Activated CD8-positive, alpha-beta memory T cell treated with anti-CD3 and anti-CD28 coated beads for 4 hours (primary cell): Measurements from ENCODE around the gene KCNJ3.

ENCODE experiments used
- DNase-seq, 2 donors: peaks; one replicate each; pipeline ENCODE4 v3.0.0-alpha.2; 2020; ENCODE audit warnings: low read depth in 2 of 2

Gene KCNJ3, protein sequence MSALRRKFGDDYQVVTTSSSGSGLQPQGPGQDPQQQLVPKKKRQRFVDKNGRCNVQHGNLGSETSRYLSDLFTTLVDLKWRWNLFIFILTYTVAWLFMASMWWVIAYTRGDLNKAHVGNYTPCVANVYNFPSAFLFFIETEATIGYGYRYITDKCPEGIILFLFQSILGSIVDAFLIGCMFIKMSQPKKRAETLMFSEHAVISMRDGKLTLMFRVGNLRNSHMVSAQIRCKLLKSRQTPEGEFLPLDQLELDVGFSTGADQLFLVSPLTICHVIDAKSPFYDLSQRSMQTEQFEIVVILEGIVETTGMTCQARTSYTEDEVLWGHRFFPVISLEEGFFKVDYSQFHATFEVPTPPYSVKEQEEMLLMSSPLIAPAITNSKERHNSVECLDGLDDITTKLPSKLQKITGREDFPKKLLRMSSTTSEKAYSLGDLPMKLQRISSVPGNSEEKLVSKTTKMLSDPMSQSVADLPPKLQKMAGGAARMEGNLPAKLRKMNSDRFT

DNA sequence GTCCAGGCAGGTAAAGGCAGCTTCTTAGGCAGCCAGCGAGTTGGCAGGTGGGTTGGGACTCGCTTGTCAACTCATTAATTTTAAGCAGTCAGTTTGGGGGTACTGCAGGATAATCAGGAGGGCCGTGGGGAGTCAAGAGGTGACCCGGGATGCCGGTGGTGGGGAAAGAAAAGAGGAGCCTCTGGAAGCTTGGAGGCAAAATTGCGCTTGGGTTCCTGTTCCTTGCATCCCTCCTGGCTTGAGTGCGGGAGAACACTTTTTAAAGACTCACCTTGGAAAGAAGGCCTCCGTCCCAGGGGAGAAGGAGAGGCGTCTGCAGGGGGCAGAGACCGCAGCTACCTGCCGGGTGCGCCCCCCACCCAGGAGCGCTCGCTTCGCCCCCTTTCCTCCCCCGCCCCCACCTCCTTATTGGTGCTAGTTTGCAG is at the start of gene KCNJ3:
Gene KCNJ3 (plus strand): TSS at position 400 of the 425 bp plus-strand sequence. CDS start 81 bp downstream, outside the sequence.
- no peak for DNase-seq

DNA sequence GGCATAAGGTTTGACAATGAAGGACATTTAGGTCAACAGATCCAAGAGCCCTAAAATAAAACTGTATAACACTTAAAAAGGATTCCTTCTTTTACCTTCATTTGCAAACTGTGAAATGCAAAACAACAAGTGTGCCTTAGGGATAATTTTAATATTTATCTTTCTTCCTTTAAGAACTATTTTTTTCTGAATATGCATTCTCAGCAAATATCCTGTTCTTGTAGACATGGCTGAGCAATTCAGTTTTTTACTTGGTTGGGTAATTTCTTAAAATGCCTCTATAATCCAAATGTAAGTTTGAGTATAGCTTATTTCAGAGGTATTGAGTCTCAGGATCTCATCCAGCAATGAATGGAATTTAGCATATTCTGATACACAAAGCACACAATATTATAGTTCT is 43.0 kb upstream of the KCNJ3 start:
- no peak for DNase-seq

DNA sequence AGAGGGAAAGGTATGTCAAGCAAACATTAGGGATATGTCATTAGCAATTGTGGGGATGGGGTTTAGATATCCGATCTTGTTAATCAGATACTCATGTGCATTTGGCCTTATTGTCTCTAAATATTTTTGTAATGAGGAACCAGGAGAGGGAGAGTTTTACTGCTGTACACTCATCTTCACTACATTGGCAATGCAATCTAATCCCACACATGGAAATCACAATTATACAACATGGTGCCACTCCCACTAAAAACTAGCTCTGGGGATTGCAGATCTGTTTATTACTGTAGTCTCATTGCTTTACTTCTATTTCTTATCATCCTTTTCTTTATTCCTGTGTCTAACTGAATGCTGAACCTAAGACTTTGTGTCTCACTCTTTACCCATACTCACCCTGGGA is 39.6 kb upstream of the KCNJ3 start:
- no peak for DNase-seq

DNA sequence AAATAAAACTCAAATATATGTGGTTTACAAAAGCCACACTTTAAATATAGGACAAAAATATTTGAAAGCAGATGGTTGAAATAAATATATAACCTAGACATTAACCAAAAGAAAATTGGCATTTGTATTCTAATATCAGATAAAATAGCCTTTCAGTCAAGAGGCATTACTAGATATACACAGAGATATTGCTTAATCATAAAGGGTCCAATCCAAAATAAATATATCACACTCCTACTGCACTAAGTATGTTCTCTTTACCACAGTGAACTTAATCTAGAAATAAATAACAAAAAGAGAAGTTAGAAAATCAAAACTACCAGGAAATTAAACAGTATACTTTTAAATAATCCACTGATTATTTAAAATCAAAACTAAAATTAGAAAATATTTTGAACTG is 34.2 kb upstream of the KCNJ3 start:
- DNase-seq, result no peak

DNA sequence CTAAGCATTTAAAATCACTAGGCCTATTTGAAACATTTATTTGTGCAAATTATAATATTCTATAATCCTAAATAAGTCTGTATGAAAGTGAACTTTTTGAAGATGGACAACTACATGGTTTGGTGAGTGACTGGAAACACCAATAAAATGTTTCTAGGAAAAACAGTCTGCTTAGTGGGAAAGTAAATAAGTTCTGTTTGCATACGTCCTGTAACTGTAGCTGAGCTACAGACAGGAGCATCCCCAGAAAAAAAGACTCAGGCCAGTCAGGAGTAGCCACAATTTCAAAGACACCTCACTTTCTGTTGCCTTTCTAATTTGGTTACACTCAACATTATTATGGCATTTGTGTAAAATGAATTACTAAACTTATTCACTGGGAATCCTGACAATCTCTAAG is 28.4 kb upstream of the KCNJ3 start:
- DNase-seq, result no peak

DNA sequence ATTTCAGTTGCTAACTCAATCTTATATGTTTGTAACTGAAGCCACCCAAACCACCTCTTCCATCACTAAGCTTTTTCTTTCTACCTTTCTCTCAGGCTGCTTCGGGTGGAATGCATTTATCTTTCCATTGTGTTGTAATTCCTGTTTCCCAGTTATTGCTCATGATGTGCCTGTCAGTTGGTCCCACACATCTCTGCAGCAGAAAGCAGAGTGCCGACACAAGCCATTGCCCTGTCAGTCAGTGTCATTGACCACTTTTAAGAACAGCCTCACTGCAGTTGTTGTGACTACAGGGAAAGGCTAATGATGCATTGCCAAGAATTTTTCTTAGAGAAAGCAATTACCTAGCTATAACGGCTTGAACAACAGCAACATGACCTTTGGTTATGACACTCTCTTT is 24.8 kb upstream of the KCNJ3 start:
- DNase-seq, result no peak

DNA sequence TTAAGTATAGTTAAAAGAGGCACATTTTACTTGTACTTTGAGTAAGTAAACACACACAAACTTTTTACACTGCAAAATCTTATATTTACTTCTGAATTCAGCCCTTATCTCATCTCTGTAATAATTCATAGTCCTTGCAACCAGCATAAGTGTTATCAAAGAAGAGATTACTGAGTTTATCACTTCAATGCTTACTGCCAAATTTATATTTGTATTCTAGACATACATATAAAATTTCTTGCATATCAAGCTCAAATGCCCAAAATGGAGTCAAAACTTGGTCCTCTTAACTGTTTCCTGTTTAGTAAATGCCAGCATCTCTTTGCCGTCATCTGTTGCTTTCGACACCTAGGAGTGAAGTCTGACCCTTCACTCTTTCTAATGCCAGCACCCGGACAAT is 21.1 kb upstream of the KCNJ3 start:
- DNase-seq, result no peak

DNA sequence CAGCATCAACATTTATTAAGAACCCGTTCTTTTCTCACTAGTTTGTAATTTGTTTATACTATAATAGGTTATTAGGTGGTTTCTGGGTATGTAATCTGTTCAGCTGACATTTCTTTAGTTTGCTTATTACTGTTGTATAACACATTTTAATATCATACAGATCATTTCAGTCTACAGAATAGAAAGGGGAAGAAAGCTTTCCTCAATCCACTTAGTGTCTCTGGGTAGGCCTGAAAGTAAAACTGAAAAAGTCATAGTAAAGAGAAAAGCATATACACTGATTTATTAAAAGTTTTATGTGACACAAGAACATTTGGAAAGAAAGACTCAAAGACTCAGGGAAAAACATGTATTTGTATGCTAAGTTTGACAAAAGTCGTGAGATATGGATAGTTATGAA is 16.8 kb upstream of the KCNJ3 start:
- no peak for DNase-seq

DNA sequence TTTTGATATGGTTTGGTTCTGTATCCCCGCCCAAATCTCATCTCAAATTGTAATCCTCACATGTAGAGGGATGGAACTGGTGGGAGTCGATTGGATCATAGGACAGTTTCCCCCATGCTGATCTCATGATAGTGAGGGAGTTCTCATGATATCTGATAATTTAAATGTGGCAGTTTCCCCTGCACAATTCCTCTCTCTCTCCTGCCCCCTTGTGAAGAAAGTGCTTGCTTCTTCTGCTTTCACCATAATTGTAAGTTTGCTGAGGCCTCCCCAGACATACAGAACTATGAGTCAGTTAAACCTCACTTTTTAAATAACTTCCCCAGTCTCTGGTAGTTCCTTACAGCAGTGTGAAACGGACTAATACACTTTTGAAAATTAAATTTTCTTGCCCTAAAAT is 12.3 kb upstream of the KCNJ3 start:
- DNase-seq, result no peak

DNA sequence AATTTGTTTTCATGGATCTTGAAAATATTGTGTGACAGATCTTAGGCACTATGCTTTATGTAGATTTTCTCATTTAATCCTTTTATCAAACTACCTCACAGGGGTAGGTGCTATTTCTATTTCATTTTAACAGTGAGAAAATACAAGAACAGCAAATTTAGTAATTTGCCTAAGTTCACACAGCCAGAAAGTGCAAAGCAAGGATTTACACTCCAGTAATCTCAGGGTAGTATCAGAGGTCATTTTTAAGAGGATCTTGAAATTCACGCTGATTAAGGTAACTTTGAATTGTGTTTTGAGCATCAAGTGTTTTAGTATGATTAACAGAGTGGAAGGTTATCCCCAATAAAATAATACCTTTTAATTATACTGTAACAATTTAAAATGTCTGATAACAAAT is 10.1 kb upstream of the KCNJ3 start:
- DNase-seq, result no peak

DNA sequence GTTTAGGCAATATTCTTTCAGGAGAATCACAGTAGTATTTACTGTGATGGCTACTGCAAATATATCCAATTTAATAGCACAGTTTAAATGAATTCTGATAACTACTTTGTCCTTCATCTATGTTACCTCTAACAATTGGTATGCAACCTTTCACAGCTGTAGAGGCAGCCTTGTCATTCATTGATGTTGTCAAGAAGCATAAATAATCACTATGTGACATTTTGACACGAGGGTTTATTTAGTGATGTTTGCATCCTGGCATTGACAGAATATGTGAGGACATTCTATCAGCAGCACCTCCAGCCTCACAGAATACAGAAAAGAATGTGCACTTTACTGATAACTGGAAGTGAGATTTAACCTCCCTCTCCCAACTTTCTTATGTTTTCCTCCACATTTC is 9.3 kb upstream of the KCNJ3 start:
- no peak for DNase-seq

DNA sequence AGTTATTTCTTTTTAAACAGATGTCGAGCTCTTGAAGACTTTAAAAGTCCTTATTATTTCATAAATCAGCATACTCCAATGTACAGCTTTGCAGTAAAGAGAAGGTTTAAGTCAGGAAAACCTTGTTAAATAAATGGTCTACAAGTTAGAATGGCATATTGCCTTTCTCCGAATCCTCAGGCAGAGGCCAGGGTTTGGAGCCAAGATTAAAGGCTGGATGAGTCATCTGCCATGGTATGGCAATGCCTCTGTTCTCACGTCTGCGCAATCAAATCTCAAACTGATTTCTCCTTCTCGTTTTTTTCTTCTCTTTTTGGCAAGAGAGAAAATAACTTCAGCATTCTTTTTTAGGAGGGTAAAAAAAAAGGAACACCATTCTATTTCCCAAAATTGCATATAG is 5.6 kb upstream of the KCNJ3 start:
- no peak for DNase-seq

DNA sequence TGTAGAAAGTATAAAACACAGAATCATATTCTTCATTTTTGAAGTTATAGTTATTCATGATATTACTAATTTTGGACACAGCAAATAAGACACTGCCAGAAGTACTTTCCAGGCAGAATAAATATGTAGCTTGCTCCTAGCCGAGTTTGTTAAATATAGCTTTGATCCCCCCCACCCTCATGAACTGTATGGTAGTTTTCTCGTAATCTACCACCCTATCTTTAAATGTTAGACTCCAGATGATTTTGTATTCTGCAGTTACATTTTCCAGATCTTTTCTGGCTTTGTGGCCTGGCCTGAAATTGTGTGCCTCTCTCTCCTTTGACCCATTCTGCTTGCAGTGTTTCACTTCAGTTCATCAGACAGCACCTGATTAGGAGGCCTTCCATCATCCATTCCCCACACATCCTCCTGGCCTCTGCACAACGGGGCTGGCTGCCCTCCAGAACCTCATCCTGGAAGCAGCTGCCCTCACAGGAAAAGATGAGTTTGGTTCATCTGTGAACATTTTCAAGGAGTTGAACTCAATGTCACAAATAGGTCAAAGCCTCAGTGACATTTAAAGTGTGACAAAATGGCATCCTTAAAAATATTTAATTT is 4.7 kb upstream of the KCNJ3 start:
- no peak for DNase-seq

DNA sequence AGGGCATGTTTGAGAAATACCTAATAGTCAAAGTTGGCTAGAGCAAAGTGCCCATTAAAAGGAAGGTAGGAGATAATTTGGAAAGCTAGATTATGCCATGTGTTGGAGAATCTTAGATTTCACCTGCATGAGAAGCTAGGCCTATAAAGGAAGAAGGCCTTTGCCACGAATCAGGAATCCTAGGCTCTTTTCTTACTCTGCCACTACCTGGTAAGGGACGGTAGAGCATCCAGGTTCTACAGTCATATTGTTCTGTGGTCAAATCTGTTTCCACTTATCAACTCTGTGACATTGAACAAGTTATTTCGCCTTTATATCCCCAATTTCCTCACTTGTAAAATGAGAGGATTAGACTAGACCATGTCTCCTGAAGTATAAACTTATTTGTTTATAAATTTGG is 3.6 kb upstream of the KCNJ3 start:
- DNase-seq, result no peak

DNA sequence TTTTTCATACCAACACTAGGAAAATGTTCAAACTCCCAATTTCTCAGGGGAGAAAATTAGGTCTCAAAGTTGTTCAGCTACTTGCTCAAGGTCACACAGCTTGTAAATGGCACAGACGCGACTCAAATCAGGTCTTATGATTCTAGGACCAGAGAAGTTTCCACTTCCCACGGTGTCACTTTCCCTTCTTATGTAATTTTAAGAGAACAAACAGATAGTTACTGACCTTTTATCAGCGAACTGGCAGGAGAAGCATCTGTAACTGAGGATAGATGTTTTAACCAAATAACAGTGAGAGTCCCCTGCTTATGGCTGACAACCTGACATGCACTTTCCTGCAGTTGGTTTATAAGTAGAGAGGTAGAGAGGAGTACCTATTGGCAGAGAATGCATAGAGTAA is 2.1 kb upstream of the KCNJ3 start:
- DNase-seq, result no peak

DNA sequence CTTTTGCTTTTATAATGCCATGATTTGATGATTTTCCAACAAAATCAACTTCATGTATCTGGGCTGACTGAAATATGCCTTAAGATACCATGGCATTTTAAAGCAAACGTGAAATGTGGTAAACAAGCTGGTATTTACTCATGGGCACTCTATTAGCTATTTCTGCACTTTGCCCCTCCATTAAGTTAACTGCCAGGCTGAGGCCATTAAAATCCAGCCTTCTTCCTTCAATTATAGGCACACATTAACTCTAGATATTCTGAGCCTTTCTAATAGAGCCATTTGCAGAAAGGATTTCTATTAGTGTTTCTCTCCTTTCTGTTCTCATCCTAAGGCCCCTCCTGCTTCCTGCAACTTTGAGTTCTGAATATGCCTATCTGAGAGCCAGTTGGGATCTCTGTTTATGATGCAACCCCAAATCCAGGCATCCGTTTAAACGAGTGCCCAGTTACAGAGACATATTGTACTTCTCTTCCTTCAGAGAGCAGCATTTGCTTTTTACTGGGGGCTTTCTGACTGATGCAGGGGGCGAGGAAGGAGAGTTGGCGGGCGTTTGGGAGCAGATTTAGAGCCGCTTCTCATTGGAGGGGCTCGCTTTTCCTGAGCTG is 1.6 kb upstream of the KCNJ3 start:
- DNase-seq, result no peak

DNA sequence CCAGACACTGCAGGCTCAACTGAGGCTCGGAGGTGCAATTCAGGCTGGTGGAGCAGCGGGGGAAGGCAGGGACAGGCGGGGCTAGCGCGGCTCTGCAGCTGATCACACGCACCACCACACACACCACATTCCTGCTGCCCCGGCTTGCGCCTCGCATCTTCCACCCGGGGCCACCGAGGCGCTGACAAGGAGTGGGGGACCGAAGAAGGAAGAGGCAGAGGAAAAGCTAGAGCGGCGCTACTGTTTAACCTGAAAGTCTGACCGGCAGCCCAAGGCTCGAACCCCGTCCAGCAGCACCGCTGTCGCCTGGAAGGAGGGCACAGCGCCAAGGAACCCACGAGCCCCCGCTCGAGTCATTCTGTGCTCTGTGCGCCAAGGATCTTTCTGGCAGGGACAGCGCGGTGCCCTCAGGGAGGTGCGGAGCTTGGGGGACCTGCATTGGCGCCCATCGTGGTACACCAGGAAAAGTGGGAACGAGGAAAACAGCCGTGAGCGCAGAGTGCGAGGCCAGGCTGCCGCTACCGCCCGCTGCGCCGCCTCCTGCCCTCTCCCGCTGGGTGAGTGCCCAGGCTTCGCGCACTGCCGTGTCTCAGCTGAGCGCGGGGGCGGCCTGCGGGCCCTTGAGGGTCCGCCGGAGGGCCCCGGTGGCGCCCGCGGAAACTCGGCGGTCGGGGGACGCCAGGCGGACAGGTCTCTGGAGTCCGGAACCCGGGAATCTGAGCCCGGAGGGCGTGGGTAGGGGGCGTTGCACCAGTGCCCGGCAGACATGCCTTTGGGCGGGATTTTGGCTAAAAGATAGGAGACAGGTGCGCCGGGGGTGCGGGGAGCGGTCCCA is 860 bp upstream of the KCNJ3 start:
- no peak for DNase-seq

DNA sequence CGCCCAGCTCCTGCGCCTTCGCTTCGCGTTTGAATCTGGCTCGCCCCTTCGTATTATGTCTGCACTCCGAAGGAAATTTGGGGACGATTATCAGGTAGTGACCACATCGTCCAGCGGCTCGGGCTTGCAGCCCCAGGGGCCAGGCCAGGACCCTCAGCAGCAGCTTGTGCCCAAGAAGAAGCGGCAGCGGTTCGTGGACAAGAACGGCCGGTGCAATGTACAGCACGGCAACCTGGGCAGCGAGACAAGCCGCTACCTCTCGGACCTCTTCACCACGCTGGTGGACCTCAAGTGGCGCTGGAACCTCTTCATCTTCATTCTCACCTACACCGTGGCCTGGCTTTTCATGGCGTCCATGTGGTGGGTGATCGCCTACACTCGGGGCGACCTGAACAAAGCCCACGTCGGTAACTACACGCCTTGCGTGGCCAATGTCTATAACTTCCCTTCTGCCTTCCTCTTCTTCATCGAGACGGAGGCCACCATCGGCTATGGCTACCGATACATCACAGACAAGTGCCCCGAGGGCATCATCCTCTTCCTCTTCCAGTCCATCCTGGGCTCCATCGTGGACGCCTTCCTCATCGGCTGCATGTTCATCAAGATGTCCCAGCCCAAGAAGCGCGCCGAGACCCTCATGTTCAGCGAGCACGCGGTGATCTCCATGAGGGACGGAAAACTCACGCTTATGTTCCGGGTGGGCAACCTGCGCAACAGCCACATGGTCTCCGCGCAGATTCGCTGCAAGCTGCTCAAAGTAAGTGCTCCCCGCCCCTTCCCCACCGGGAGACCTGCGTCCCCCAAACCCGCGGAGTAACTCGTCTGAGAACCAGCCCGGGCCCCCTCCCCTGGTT is 453 bp downstream of the KCNJ3 start:
- DNase-seq, result no peak

DNA sequence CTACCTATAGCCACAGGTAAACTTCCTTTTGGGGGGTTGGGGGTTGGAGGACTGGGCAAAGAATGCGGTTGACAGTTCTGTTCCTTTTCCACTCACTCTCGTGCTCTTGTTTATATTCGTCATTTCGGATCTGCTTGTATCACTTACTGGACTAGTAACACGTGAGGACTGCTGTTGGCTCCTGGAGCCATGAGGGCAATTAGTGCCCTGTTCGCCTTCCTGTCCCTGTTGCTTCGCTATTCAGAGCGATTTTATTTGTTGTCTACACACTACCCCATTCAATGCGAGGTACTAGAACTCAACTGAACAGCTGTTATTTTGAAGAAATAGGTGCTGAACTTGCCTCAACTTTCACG is 1.1 kb downstream of the KCNJ3 start:
- no peak for DNase-seq

DNA sequence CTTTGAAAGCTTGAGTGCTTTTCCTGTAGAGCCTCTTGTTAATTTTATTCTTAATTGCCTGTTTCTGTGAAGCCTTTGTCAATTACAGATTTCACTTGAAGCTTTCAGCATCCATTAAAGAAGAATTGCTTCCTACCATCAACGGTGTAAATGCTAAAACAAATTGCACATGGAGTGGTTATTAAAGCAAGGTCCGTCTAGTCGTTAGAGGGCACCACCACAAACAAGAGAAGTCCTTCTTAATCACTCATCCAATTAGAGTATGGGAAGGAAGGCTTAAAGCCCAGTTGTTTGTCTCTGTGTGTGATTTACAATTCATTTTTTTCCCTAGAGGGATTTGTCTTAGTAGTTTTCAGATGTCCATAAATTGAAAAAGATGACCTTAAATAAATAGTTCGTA is 1.6 kb downstream of the KCNJ3 start:
- no peak for DNase-seq

DNA sequence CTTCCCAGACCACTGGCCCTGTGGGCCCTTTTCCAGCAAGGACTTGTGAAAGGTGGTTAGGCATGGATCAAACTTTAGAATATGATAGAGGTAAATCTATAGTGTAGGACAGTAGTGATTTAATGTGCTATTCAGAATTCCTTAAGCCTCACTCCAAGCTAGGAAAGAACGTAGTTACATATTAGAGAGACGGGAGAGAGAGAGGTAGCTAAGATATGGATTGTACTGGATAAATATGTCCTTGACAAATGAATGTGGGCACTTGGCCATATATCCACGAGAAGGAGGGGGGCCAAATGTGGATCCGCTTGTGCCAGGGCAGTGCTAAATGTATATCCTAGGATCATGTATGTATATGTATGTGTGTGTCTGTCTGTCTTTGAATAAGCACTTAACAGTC is 6.5 kb downstream of the KCNJ3 start:
- DNase-seq, result no peak
